ENCODE data around the gene SLC24A4. TPM values are rescaled to one million over a fixed set of nuclear protein-coding genes. Genes with fewer than 3 reads are reported as not detected.

The SLC24A4 gene
- polyA plus RNA-seq, 1 donor (not counting 4 experiments of a cell fraction or from before 2014, with no cell fraction given), result 0.10 TPM

DNA sequence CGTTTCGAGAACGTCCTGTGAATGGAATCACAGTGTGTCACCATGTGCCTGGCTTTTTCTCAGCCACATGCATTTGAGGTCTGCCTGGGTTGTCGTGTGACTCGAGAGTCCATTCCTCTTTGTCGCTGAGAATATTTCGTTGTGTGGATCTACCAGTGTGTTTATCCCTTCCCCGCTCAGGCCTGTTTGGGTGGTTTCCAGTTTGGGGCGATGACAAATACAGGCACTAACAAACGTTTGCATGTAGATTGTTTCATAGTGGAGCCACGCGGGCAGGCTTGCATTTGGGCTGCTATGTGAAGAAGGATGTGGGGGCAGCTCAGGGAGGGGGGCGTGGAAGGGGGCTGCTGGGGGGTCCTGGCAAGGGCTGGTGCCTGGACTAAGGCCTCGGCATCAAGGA, 204.8 kb downstream of the SLC24A4 start:
- no peak for TF ChIP-seq EZH2 (IDR thresholded peaks at IDR 0.05; ENCODE audit: low read length)
- TF ChIP-seq, protein P1, sequence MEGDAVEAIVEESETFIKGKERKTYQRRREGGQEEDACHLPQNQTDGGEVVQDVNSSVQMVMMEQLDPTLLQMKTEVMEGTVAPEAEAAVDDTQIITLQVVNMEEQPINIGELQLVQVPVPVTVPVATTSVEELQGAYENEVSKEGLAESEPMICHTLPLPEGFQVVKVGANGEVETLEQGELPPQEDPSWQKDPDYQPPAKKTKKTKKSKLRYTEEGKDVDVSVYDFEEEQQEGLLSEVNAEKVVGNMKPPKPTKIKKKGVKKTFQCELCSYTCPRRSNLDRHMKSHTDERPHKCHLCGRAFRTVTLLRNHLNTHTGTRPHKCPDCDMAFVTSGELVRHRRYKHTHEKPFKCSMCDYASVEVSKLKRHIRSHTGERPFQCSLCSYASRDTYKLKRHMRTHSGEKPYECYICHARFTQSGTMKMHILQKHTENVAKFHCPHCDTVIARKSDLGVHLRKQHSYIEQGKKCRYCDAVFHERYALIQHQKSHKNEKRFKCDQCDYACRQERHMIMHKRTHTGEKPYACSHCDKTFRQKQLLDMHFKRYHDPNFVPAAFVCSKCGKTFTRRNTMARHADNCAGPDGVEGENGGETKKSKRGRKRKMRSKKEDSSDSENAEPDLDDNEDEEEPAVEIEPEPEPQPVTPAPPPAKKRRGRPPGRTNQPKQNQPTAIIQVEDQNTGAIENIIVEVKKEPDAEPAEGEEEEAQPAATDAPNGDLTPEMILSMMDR (optimal IDR thresholded peaks at IDR 0.05 in 1 of 3, IDR thresholded peaks at IDR 0.05 in 1 of 3, conservative IDR thresholded peaks at IDR 0.05 in 1 of 3; ENCODE audit: extremely low read depth in 1 of 3, insufficient read depth in 2 of 3, low read length in 3 of 3), result no peak
- FAIRE-seq, result no peak
- dilution Hi-C loops (cut with MboI; ENCODE audit: extremely low pct_ligation_motif_present, low sequenced_read_pairs), result no loop called here

DNA sequence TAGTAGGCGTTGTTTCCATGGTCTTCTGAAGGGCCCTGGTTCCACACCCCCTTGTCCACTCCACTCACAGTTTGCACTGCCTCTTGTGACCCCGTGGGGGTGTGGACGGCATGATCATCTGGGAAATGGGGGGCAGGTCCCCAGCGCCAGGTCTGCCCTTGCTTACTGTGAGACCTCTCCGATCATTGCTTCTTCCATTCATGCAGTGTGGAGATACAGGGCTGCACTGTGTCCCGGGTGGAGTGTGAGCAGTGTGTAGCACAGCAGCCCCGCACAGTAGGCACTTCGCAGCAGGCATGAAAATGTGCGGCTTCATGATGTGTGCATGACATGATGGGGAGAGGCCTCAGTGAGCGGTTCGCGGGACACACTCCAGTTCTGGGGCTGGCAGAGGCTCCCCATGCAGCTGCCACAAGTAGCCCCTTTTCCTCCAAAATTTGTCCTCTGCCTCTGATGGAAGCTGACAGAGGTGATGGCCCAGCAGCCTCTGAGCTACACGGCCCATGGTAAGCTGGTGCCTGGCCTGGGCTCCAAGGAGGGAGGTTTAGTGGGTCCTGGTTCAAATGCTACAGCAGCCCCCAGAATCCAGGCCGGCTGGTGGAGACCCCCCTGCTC, 205.6 kb downstream of the SLC24A4 start:
- Histone ChIP-seq H3K27ac (ENCODE audit: control insufficient read depth, insufficient read depth, low read length) (no peak overlapping the region), H2AFZ (ENCODE audit: control insufficient read depth, low read length) (no peak overlapping the region), H3K9me1 (ENCODE audit: control insufficient read depth, extremely low read depth, insufficient read depth, low read length) (no peaks in the 10 kb centered on the region), H4K20me1 (ENCODE audit: control insufficient read depth, extremely low read depth, insufficient read depth, low read length) (no peaks in the 10 kb centered on the region), H3K9me3 (ENCODE audit: control insufficient read depth, low read depth, low read length) (no peaks in the 10 kb centered on the region), H3K4me2 (ENCODE audit: control insufficient read depth, extremely low read depth, insufficient read depth, low read depth, low read length) (no peak overlapping the region), H3K36me3 (ENCODE audit: control insufficient read depth in 2 of 2, extremely low read depth in 1 of 2, insufficient read depth in 2 of 2, low read length in 2 of 2) (no peaks in the 10 kb centered on the region), H3K27me3 (ENCODE audit: control insufficient read depth, extremely low read depth, insufficient read depth, low read length) (no peaks in the 10 kb centered on the region), H3K4me3 (ENCODE audit: control insufficient read depth in 2 of 3, extremely low read depth in 1 of 3, insufficient read depth in 2 of 3, low read depth in 1 of 3, low read length in 3 of 3) (no peak overlapping the region), H3K9ac (ENCODE audit: control insufficient read depth, extremely low read depth, insufficient read depth, low read length) (no peak overlapping the region), H3K4me1 (ENCODE audit: control insufficient read depth, extremely low read depth, insufficient read depth, low read length) (no peaks in the 10 kb centered on the region), H3K79me2 (ENCODE audit: control insufficient read depth, insufficient read depth, low read length) (peaks cover 8% of the 10 kb centered on the region)
- TF ChIP-seq, protein P1 (optimal IDR thresholded peaks at IDR 0.05 in 1 of 3, IDR thresholded peaks at IDR 0.05 in 1 of 3, conservative IDR thresholded peaks at IDR 0.05 in 1 of 3; ENCODE audit: extremely low read depth in 1 of 3, insufficient read depth in 2 of 3, low read length in 3 of 3), result no peak
- TF ChIP-seq EZH2 (IDR thresholded peaks at IDR 0.05; ENCODE audit: low read length), result no peak
- FAIRE-seq (no peak), DNase-seq (ENCODE audit: low read depth, low spot score) (no peak)
- dilution Hi-C loops (cut with MboI; ENCODE audit: extremely low pct_ligation_motif_present, low sequenced_read_pairs), result no loop called here

More for the DNA sequence above, 204.8 kb downstream of the SLC24A4 start:
- H3K9ac ChIP-seq (ENCODE audit: control insufficient read depth, extremely low read depth, insufficient read depth, low read length), result no peak overlapping the region
- H3K9me1 ChIP-seq (ENCODE audit: control insufficient read depth, extremely low read depth, insufficient read depth, low read length), result no peaks in the 10 kb centered on the region
- H4K20me1 ChIP-seq (ENCODE audit: control insufficient read depth, extremely low read depth, insufficient read depth, low read length), result no peaks in the 10 kb centered on the region
- H3K9me3 ChIP-seq (ENCODE audit: control insufficient read depth, low read depth, low read length), result no peaks in the 10 kb centered on the region
- no peaks in the 10 kb centered on the region for H3K27me3 ChIP-seq (ENCODE audit: control insufficient read depth, extremely low read depth, insufficient read depth, low read length)
- DNase-seq (ENCODE audit: low read depth, low spot score), result no peak
- H3K27ac ChIP-seq (ENCODE audit: control insufficient read depth, insufficient read depth, low read length), result no peak overlapping the region
- no peaks in the 10 kb centered on the region for H3K36me3 ChIP-seq (ENCODE audit: control insufficient read depth in 2 of 2, extremely low read depth in 1 of 2, insufficient read depth in 2 of 2, low read length in 2 of 2)
- H3K4me2 ChIP-seq (ENCODE audit: control insufficient read depth, extremely low read depth, insufficient read depth, low read depth, low read length), result no peak overlapping the region
- H3K79me2 ChIP-seq (ENCODE audit: control insufficient read depth, insufficient read depth, low read length), result peaks cover 8% of the 10 kb centered on the region
- no peak overlapping the region for H2AFZ ChIP-seq (ENCODE audit: control insufficient read depth, low read length)
- H3K4me3 ChIP-seq (ENCODE audit: control insufficient read depth in 2 of 3, extremely low read depth in 1 of 3, insufficient read depth in 2 of 3, low read depth in 1 of 3, low read length in 3 of 3), result no peak overlapping the region
- no peaks in the 10 kb centered on the region for H3K4me1 ChIP-seq (ENCODE audit: control insufficient read depth, extremely low read depth, insufficient read depth, low read length)
